OCI-LY1 (cell line): ENCODE measurements around the gene KLHL29.

Source experiments
- CTCF ChIP-seq: fragments of 200-600 bp; sonication (generic), shearing (Covaris generic); IDR thresholded peaks from 2 replicates; pipeline ENCODE4 v1.5.1; 2017; ENCODE audit warnings: mild to moderate bottlenecking, antibody characterized with exemption, low read length, moderate library complexity, mixed read lengths
- EZH2 ChIP-seq: fragments of 200-600 bp; sonication (generic), shearing (Covaris generic); IDR thresholded peaks from 2 replicates; pipeline ENCODE4 v1.8.0; 2017; ENCODE audit warnings: borderline replicate concordance, mixed run types, mild to moderate bottlenecking, antibody characterized with exemption, low read length, moderate library complexity, mixed read lengths

GRCh38 chr2:23422089-23423061, 37.4 kb downstream of the KLHL29 start:
- no peak for TF ChIP-seq EZH2
- no peak for TF ChIP-seq CTCF
